ENCODE results near the gene OR2AG2.

OR2AG2 gene

GRCh38 chr11:6717426-6717825 is 54.4 kb downstream of the OR2AG2 start:
- H3K4me3 ChIP-seq (ENCODE audit: low read depth, low read length), result no peak overlapping the region
- no peak for DNase-seq (ENCODE audit: low read depth)
- TF ChIP-seq, protein P1, sequence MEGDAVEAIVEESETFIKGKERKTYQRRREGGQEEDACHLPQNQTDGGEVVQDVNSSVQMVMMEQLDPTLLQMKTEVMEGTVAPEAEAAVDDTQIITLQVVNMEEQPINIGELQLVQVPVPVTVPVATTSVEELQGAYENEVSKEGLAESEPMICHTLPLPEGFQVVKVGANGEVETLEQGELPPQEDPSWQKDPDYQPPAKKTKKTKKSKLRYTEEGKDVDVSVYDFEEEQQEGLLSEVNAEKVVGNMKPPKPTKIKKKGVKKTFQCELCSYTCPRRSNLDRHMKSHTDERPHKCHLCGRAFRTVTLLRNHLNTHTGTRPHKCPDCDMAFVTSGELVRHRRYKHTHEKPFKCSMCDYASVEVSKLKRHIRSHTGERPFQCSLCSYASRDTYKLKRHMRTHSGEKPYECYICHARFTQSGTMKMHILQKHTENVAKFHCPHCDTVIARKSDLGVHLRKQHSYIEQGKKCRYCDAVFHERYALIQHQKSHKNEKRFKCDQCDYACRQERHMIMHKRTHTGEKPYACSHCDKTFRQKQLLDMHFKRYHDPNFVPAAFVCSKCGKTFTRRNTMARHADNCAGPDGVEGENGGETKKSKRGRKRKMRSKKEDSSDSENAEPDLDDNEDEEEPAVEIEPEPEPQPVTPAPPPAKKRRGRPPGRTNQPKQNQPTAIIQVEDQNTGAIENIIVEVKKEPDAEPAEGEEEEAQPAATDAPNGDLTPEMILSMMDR (IDR thresholded peaks at IDR 0.05; ENCODE audit: control insufficient read depth, extremely low read depth, insufficient read depth), result no peak
